HepG2 (cell line): ENCODE measurements around the gene LACTBL1. TPM values are rescaled to one million over a fixed set of nuclear protein-coding genes. Genes with fewer than 3 reads are reported as not detected.
A peak's percentile ranks its signal among the peaks of the same experiment; 100 is the strongest.

Experiments
- ATAC-seq: fragments of 200-7000 bp; cut with Tn5 transposase; 3 replicates; pipeline ENCODE4 v1.9.1; 2020; ENCODE audit warnings: mild to moderate bottlenecking, moderate library complexity
- BruUV-seq: library from RNA; stranded (reverse); fragments of 400-500 nt; replicated peaks from 2 replicates; lab custom pipeline; 2021; lab: Mats Ljungman, UMichigan
- CTCF ChIA-PET: fragments of 300-600 bp; formaldehyde crosslinking; extraction: SDS; loops from one replicate; lab custom pipeline; 2021; ENCODE audit warnings: low total read pairs, inconsistent platforms, low intra/inter-chr PET ratio; lab: Yijun Ruan, JAX
- POLR2A ChIA-PET: fragments of 350-600 bp; sonication (Branson Sonifier 250); formaldehyde crosslinking; loops from one replicate; lab custom pipeline; 2020; ENCODE audit warnings: antibody characterized with exemption, inconsistent platforms; lab: Yijun Ruan, JAX
- DNase-seq: peaks from one replicate; pipeline ENCODE4 v3.0.0-alpha.2; 2015; ENCODE audit warnings: low spot score
- FAIRE-seq: peaks from 3 replicates; lab custom pipeline; 2011; peaks lifted over from hg19 to GRCh38; lab: Jason Lieb, UNC
- H2AFZ ChIP-seq: one replicate; pipeline ENCODE4 v1.6.1; 2011; ENCODE audit warnings: low read length, inconsistent platforms
- H3K27ac ChIP-seq: fragments of 300-600 bp; 3 replicates; pipeline ENCODE4 v1.8.0; 2011; ENCODE audit warnings: mixed run types, mild to moderate bottlenecking, mixed read lengths, low read length, inconsistent platforms; ENCODE audit not compliant: insufficient read depth; ENCODE audit errors: extremely low read length
- H3K27me3 ChIP-seq, 2 experiments: fragments of 200-600 bp in 1 of 2; 2 replicates in 1 of 2; 3 replicates in 1 of 2; pipeline versions ENCODE4 v1.6.0 to v1.8.0; 2011; ENCODE audit warnings: low read length in 2 of 2, mild to moderate bottlenecking in 2 of 2, moderate library complexity in 2 of 2, inconsistent platforms in 1 of 2; ENCODE audit not compliant: insufficient read depth in 2 of 2, control insufficient read depth in 1 of 2
- H3K36me3 ChIP-seq, 2 experiments: fragments of 200-600 bp in 1 of 2; replicated peaks in 1 of 2; 2 replicates in 1 of 2; 3 replicates in 1 of 2; pipeline versions ENCODE4 v1.5.1 to v1.8.0; 2011; ENCODE audit warnings: low read length in 2 of 2, inconsistent platforms in 1 of 2; ENCODE audit not compliant: insufficient read depth in 2 of 2, control insufficient read depth in 1 of 2
- H3K4me1 ChIP-seq: 2 replicates; pipeline ENCODE4 v1.5.1; 2012; ENCODE audit warnings: low read length, inconsistent platforms; ENCODE audit not compliant: insufficient read depth
- H3K4me2 ChIP-seq: 2 replicates; pipeline ENCODE4 v1.6.0; 2011; ENCODE audit warnings: low read depth, low read length, inconsistent platforms
- H3K4me3 ChIP-seq, 3 experiments: fragments of 200-600 bp in 1 of 3; sonication (generic), shearing (Covaris generic) in 1 of 3; replicated peaks in 1 of 3; 2 replicates each; pipeline ENCODE4 v1.5.1; 2011 to 2016; ENCODE audit warnings: low read length in 3 of 3, inconsistent platforms in 2 of 3, low read depth in 2 of 3, mild to moderate bottlenecking in 2 of 3, control low read depth in 1 of 3, mixed read lengths in 1 of 3; ENCODE audit not compliant: insufficient read depth in 1 of 3
- H3K79me2 ChIP-seq: one replicate; pipeline ENCODE4 v1.6.1; 2011; ENCODE audit warnings: low read length, inconsistent platforms; ENCODE audit not compliant: insufficient read depth
- H3K9ac ChIP-seq: 2 replicates; pipeline ENCODE4 v1.6.0; 2011; ENCODE audit warnings: mild to moderate bottlenecking, low read depth, low read length, inconsistent platforms; ENCODE audit not compliant: insufficient read depth
- H3K9me3 ChIP-seq: 2 replicates; pipeline ENCODE4 v1.5.1; 2012; ENCODE audit warnings: mild to moderate bottlenecking, low read length
- H4K20me1 ChIP-seq: 2 replicates; pipeline ENCODE4 v1.6.0; 2011; ENCODE audit warnings: inconsistent platforms, mild to moderate bottlenecking, low read length, moderate library complexity; ENCODE audit not compliant: insufficient read depth
- ADNP ChIP-seq: sonication (generic); formaldehyde crosslinking; IDR thresholded peaks from 2 replicates; pipeline ENCODE4 v1.4.0; 2020; ENCODE audit warnings: missing genetic modification reagents
- GATA4 ChIP-seq: sonication (generic); IDR thresholded peaks from 2 replicates; pipeline ENCODE4 v1.6.1; 2016; ENCODE audit warnings: antibody characterized with exemption, low read depth, borderline replicate concordance
- HNRNPUL1 ChIP-seq: fragments of 200-400 bp; formaldehyde crosslinking; IDR thresholded peaks from 2 replicates; pipeline ENCODE4 v1.6.1; 2017; ENCODE audit warnings: low read depth, mild to moderate bottlenecking, low read length, moderate library complexity
- HOXA9 ChIP-seq: sonication (generic); formaldehyde crosslinking; IDR thresholded peaks from 2 replicates; pipeline ENCODE4 v1.8.1; 2022; ENCODE audit warnings: missing genetic modification reagents, mild to moderate bottlenecking, moderate library complexity, borderline replicate concordance
- KDM3A ChIP-seq: IDR thresholded peaks from 2 replicates; pipeline ENCODE4 v1.6.1; 2018; ENCODE audit warnings: low read depth, missing compliant biosample characterization
- MIER2 ChIP-seq: IDR thresholded peaks from 2 replicates; pipeline ENCODE4 v1.6.1; 2016; ENCODE audit warnings: missing biosample characterization, missing genetic modification reagents
- NCOR1 ChIP-seq: fragments of 200-600 bp; sonication (generic); IDR thresholded peaks from 2 replicates; pipeline ENCODE4 v1.7.0; 2017; ENCODE audit warnings: antibody characterized with exemption, low read length, borderline replicate concordance
- ZNF143 ChIP-seq: sonication (generic); formaldehyde crosslinking; IDR thresholded peaks from 2 replicates; pipeline ENCODE4 v1.4.0; 2020; ENCODE audit warnings: missing genetic modification reagents
- ZSCAN29 ChIP-seq: sonication (generic); formaldehyde crosslinking; conservative IDR thresholded peaks from 2 replicates; pipeline ENCODE4 v1.4.0; 2020; ENCODE audit warnings: mild to moderate bottlenecking, missing genetic modification reagents
- WGBS: methylation state at CpG from one replicate; pipeline ENCODE4 v1.1.6; 2017; ENCODE audit warnings: low lambda C conversion rate; 5-methylcytosine and 5-hydroxymethylcytosine counted together
- in situ Hi-C: cut with HindIII; loops from 2 replicates; pipeline ENCODE4 v1.10.0; 2017; ENCODE audit warnings: low pct_unique_long_range_greater_than_20kb; ENCODE audit not compliant: extremely low pct_ligation_motif_present
- intact Hi-C: fragments of 100-400 bp; cut with micrococcal nuclease; formaldehyde crosslinking; loops from one replicate; pipeline ENCODE4 v1.10.0; 2022; ENCODE audit not compliant: unreplicated experiment
- polyA plus RNA-seq, 8 experiments: library from polyadenylated mRNA; depleted of rRNA in 3 of 8; stranded (reverse) in 7 of 8; unstranded in 1 of 8; fragments of >200 nt; fragmentation: Illumina TruSeq in 4 of 8; extraction: Trizol in 4 of 8; gene quantifications; 2 replicates each; pipeline versions ENCODE4 v1.2.1 to v1.2.3, GENCODE V29; 2011 to 2016; ENCODE audit warnings: low read depth in 4 of 8, missing spikeins in 1 of 8, mixed read lengths in 1 of 8; ENCODE audit not compliant: insufficient read depth in 1 of 8
- total RNA-seq, 5 experiments: library from RNA; depleted of rRNA; stranded (reverse); fragments of >200 nt; fragmentation: Illumina TruSeq; extraction: Trizol; gene quantifications; 2 replicates each; pipeline ENCODE4 v1.2.3, GENCODE V29; 2016; ENCODE audit warnings: low read depth in 1 of 5
- TF ChIP-seq, protein P1 (sequence below): IDR thresholded peaks from 2 replicates; pipeline ENCODE4 v1.6.1; 2012; ENCODE audit warnings: inconsistent platforms
- TF ChIP-seq, protein P2 (sequence below): sonication (generic); formaldehyde crosslinking; IDR thresholded peaks from 2 replicates; pipeline ENCODE4 v1.8.0; 2022; ENCODE audit warnings: missing genetic modification reagents, mild to moderate bottlenecking, moderate library complexity, borderline replicate concordance
- TF ChIP-seq, protein P3 (sequence below): sonication (generic); formaldehyde crosslinking; IDR thresholded peaks from 2 replicates; pipeline ENCODE4 v1.5.0; 2020; ENCODE audit warnings: missing genetic modification reagents
- TF ChIP-seq, protein P4 (sequence below), 2 experiments: sonication (generic) in 1 of 2; formaldehyde crosslinking in 1 of 2; IDR thresholded peaks; 2 replicates each; pipeline versions ENCODE4 v1.4.0 to v1.6.1; 2018 to 2020; ENCODE audit warnings: missing genetic modification reagents in 2 of 2, borderline replicate concordance in 1 of 2, low read depth in 1 of 2, mild to moderate bottlenecking in 1 of 2, missing biosample characterization in 1 of 2

The LACTBL1 gene
- total and polyA plus RNA-seq, 2 of the 13 experiments (the other 11 are each of a cell fraction or from before 2014, with no cell fraction given): 0.12 to 1.3 TPM

DNA sequence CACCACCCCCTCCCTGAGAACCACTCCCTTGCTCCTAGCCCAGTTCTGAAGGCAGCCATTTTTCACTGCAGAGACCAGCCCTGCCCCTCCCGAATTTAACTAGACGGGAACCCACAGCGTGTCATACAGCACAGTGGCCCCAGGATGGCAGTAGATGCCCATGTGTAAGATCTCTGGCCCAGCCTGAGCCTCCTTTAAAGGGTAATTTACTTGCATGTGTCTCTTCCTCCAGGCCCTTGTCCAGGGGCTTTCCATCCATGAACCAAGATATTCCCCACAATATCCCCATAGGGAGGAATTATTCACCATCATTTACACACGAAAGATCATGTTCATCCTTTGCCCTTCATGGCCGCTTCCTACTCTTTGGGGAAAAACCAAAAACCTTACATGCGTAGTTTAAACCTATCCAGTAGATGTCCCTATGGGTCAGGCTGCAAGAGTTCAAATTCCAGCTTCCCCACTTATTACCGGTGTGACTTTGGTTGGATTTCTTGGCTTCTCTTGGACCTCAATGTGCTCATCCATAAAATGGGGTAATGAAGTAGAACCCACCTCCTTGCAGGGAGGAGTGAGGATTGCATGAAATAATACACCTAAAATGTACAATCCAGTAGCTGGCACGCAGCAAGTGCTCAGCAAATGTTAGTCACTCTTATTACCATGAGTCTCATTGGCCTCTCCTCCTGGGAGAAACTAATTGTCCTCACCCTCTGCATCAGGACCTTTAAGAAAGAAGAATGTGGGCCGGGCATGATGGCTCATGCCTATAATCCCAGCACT, 4.0 kb upstream of the LACTBL1 start:
- Histone ChIP-seq H3K27me3 (no peaks in the 10 kb centered on the region), H3K27ac (no peak overlapping the region), H3K9me3 (no peaks in the 10 kb centered on the region), H3K4me3 (0 out of 6 replicates have a peak overlapping the region, but pooled peaks of 1 of the 3 experiments have one; percentile 12), H3K4me1 (peaks cover 32% of the 10 kb centered on the region), H3K79me2 (no peaks in the 10 kb centered on the region), H2AFZ (no peak overlapping the region), H3K4me2 (peak overlapping the region; percentile 57), H3K36me3 (no peaks in the 10 kb centered on the region), H3K9ac (no peak overlapping the region), H4K20me1 (no peaks in the 10 kb centered on the region)
- FAIRE-seq: peak; percentile 87
- intact Hi-C loops: loop anchor here (1.0 to 10.0 kb wide), 4 partner anchors 78 to 298 kb away; no protein-coding TSS in a partner anchor
- ATAC-seq: peak; percentile 94
- no TSS peak for BruUV-seq
- in situ Hi-C loops: loop anchor here (5.0 to 10.0 kb wide), 3 partner anchors 108 to 298 kb away; no protein-coding TSS in a partner anchor
- POLR2A ChIA-PET: no interaction called here
- CTCF ChIA-PET: interaction anchor here (0.6 to 2.1 kb wide), 6 partner anchors 14 to 951 kb away, joined by 3 to 12 read pairs (median 4); no protein-coding TSS in a partner anchor
- peak; percentile 74 for DNase-seq
- WGBS: 11% methylated on average over 9 of the region's 9 CpGs
- TF ChIP-seq ZNF143 (CRISPR knock-in tag) (no peak), ADNP (CRISPR knock-in tag) (peak; percentile 69; the same call in 1 of the 2 replicates), HOXA9 (CRISPR knock-in tag) (0 out of 2 replicates have a peak, but pooled peaks have one; percentile 23), HNRNPUL1 (no peak), NCOR1 (0 out of 2 replicates have a peak, but pooled peaks have one; percentile 21), KDM3A (no peak), GATA4 (no peak), ZSCAN29 (CRISPR knock-in tag) (0 out of 2 replicates have a peak, but pooled peaks have one; percentile 40), MIER2 (CRISPR knock-in tag) (no peak)
- TF ChIP-seq, protein P1, sequence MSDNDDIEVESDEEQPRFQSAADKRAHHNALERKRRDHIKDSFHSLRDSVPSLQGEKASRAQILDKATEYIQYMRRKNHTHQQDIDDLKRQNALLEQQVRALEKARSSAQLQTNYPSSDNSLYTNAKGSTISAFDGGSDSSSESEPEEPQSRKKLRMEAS: 0 out of 2 replicates have a peak, but pooled peaks have one; percentile 4
- TF ChIP-seq, protein P2, sequence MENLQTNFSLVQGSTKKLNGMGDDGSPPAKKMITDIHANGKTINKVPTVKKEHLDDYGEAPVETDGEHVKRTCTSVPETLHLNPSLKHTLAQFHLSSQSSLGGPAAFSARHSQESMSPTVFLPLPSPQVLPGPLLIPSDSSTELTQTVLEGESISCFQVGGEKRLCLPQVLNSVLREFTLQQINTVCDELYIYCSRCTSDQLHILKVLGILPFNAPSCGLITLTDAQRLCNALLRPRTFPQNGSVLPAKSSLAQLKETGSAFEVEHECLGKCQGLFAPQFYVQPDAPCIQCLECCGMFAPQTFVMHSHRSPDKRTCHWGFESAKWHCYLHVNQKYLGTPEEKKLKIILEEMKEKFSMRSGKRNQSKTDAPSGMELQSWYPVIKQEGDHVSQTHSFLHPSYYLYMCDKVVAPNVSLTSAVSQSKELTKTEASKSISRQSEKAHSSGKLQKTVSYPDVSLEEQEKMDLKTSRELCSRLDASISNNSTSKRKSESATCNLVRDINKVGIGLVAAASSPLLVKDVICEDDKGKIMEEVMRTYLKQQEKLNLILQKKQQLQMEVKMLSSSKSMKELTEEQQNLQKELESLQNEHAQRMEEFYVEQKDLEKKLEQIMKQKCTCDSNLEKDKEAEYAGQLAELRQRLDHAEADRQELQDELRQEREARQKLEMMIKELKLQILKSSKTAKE (CRISPR knock-in tag): no peak
- TF ChIP-seq, protein P3, sequence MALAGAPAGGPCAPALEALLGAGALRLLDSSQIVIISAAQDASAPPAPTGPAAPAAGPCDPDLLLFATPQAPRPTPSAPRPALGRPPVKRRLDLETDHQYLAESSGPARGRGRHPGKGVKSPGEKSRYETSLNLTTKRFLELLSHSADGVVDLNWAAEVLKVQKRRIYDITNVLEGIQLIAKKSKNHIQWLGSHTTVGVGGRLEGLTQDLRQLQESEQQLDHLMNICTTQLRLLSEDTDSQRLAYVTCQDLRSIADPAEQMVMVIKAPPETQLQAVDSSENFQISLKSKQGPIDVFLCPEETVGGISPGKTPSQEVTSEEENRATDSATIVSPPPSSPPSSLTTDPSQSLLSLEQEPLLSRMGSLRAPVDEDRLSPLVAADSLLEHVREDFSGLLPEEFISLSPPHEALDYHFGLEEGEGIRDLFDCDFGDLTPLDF (CRISPR knock-in tag): no peak
- TF ChIP-seq, protein P4, sequence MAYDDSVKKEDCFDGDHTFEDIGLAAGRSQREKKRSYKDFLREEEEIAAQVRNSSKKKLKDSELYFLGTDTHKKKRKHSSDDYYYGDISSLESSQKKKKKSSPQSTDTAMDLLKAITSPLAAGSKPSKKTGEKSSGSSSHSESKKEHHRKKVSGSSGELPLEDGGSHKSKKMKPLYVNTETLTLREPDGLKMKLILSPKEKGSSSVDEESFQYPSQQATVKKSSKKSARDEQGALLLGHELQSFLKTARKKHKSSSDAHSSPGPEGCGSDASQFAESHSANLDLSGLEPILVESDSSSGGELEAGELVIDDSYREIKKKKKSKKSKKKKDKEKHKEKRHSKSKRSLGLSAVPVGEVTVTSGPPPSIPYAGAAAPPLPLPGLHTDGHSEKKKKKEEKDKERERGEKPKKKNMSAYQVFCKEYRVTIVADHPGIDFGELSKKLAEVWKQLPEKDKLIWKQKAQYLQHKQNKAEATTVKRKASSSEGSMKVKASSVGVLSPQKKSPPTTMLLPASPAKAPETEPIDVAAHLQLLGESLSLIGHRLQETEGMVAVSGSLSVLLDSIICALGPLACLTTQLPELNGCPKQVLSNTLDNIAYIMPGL (CRISPR knock-in tag; IDR thresholded peaks at IDR 0.05; ENCODE audit: borderline replicate concordance in 1 of 2, low read depth in 1 of 2): peak in 1 of 2 experiments; percentile 43; a peak in 2 of 4 replicates
